ENCODE measurements around the gene PPEF2. TPM values are rescaled to one million over a fixed set of nuclear protein-coding genes. Genes with fewer than 3 reads are reported as not detected.
"Not testable (repeated sequence)": the region's sequence is repeated elsewhere in the genome, so short reads cannot be mapped to it uniquely, and the experiment has no call there.

PPEF2 gene
- under 1 TPM; 0.10 to 0.12 TPM for total RNA-seq

GRCh38 chr4:75902352-75902751 lies at the start of gene PPEF2:
PPEF2 (minus strand) TSS chr4:75902452; CDS start chr4:75896325, 6,127 bp downstream.
- ChIA-PET CTCF (no interaction called here), POLR2A (no interaction called here)
- Mint-ChIP-seq H3K4me3 (no peak within 1 kb of the TSS), H3K27ac (no peak within 1 kb of the TSS), H3K4me1 (no peaks in the 10 kb centered on the region), H3K9me3 (no peaks in the 10 kb centered on the region), H3K36me3 (ENCODE audit: low read depth) (no peaks in the 10 kb centered on the region), H3K27me3 (peaks cover 8% of the 10 kb centered on the region)
- DNase-seq = no peak

- CTCF ChIA-PET = no interaction called here
- no peak overlapping the region for H3K4me3 Mint-ChIP-seq
These were observed 48.1 kb upstream of the PPEF2 start for GRCh38 chr4:75950213-75950815.

GRCh38 chr4:75948822-75949444 lies 46.7 kb upstream of the PPEF2 start:
- ChIA-PET POLR2A (no interaction called here), CTCF (no interaction called here)
- Mint-ChIP-seq H3K4me3 (no peak overlapping the region), H3K27ac (peak overlapping the region; percentile 36), H3K36me3 (ENCODE audit: low read depth) (peaks cover 34% of the 10 kb centered on the region), H3K9me3 (no peaks in the 10 kb centered on the region), H3K27me3 (no peaks in the 10 kb centered on the region), H3K4me1 (no peaks in the 10 kb centered on the region)
- DNase-seq = no peak

More at GRCh38 chr4:75950213-75950815, 48.1 kb upstream of the PPEF2 start:
- Mint-ChIP-seq H3K9me3 (no peaks in the 10 kb centered on the region), H3K27ac (no peak overlapping the region), H3K36me3 (ENCODE audit: low read depth) (peaks cover 44% of the 10 kb centered on the region), H3K27me3 (no peaks in the 10 kb centered on the region), H3K4me1 (peaks cover 4% of the 10 kb centered on the region)
- POLR2A ChIA-PET = no interaction called here
- DNase-seq = no peak

- H3K9me3 Mint-ChIP-seq = no peaks in the 10 kb centered on the region
- H3K36me3 Mint-ChIP-seq (ENCODE audit: low read depth) = peaks cover 16% of the 10 kb centered on the region
- peak within 1 kb of the TSS; percentile 97 for H3K4me3 Mint-ChIP-seq
- POLR2A ChIA-PET = interaction anchor here (0.6 to 1.0 kb wide), 5 partner anchors 12 to 159 kb away, joined by 3 to 6 read pairs (median 3); no protein-coding TSS in a partner anchor
- peak; percentile 80 for DNase-seq
- H3K27ac Mint-ChIP-seq = peak within 1 kb of the TSS; percentile 98
- no peaks in the 10 kb centered on the region for H3K27me3 Mint-ChIP-seq
- CTCF ChIA-PET = interaction anchor here (0.9 to 1.4 kb wide), 2 partner anchors 12 to 15 kb away, joined by 3 to 4 read pairs; no protein-coding TSS in a partner anchor
- H3K4me1 Mint-ChIP-seq = peaks cover 26% of the 10 kb centered on the region
These were observed 38.5 kb upstream of the PPEF2 start, which contains the start of gene NAAA for GRCh38 chr4:75940692-75941253. NAAA (minus strand) TSS chr4:75941013; CDS start chr4:75940949, 64 bp downstream.

- H3K4me3 Mint-ChIP-seq = peak overlapping the region; percentile 97
- peak; percentile 81 for DNase-seq
- peaks cover 26% of the 10 kb centered on the region for H3K4me1 Mint-ChIP-seq
- H3K36me3 Mint-ChIP-seq (ENCODE audit: low read depth) = peaks cover 16% of the 10 kb centered on the region
- H3K27me3 Mint-ChIP-seq = no peaks in the 10 kb centered on the region
- ChIA-PET POLR2A (interaction anchor here (0.7 to 1.0 kb wide), 4 partner anchors 13 to 1880 kb away, joined by 3 read pairs; partner anchors contain the start of gene SDAD1), CTCF (interaction anchor here (0.5 to 1.4 kb wide), 4 partner anchors 12 to 53 kb away, joined by 3 to 4 read pairs (median 3); no protein-coding TSS in a partner anchor)
- no peaks in the 10 kb centered on the region for H3K9me3 Mint-ChIP-seq
- peak overlapping the region; percentile 98 for H3K27ac Mint-ChIP-seq
These were observed 37.8 kb upstream of the PPEF2 start for GRCh38 chr4:75939890-75940691.

GRCh38 chr4:75935628-75936027 lies 33.4 kb upstream of the PPEF2 start:
- no peak overlapping the region for H3K4me3 Mint-ChIP-seq
- CTCF ChIA-PET = interaction anchor here (0.8 to 1.0 kb wide), 2 partner anchors 12 to 127 kb away, joined by 3 read pairs; no protein-coding TSS in a partner anchor

GRCh38 chr4:75930152-75930551 lies 27.9 kb upstream of the PPEF2 start:
- H3K36me3 Mint-ChIP-seq (ENCODE audit: low read depth) = peaks cover 27% of the 10 kb centered on the region
- no peaks in the 10 kb centered on the region for H3K4me1 Mint-ChIP-seq
- POLR2A ChIA-PET = no interaction called here
- H3K9me3 Mint-ChIP-seq = no peaks in the 10 kb centered on the region
- CTCF ChIA-PET = interaction anchor here (0.6 kb wide), 1 partner anchor 189 kb away, joined by 3 read pairs; no protein-coding TSS in a partner anchor
- no peak for DNase-seq
- no peak overlapping the region for H3K27ac Mint-ChIP-seq
- H3K27me3 Mint-ChIP-seq = no peaks in the 10 kb centered on the region
- no peak overlapping the region for H3K4me3 Mint-ChIP-seq

More at GRCh38 chr4:75935628-75936027, 33.4 kb upstream of the PPEF2 start:
- no peak overlapping the region for H3K27ac Mint-ChIP-seq
- H3K9me3 Mint-ChIP-seq = no peaks in the 10 kb centered on the region
- H3K4me1 Mint-ChIP-seq = peaks cover 26% of the 10 kb centered on the region
- POLR2A ChIA-PET = no interaction called here
- H3K27me3 Mint-ChIP-seq = no peaks in the 10 kb centered on the region
- no peak for DNase-seq
- H3K36me3 Mint-ChIP-seq (ENCODE audit: low read depth) = peaks cover 27% of the 10 kb centered on the region

GRCh38 chr4:75924916-75925315 lies 22.7 kb upstream of the PPEF2 start:
- H3K4me1 Mint-ChIP-seq, POLR2A ChIA-PET, DNase-seq, H3K27me3 Mint-ChIP-seq, H3K4me3 Mint-ChIP-seq, H3K9me3 Mint-ChIP-seq, H3K27ac Mint-ChIP-seq: not testable (repeated sequence)
- CTCF ChIA-PET = interaction anchor here (1.1 kb wide), 1 partner anchor 12 kb away, joined by 3 read pairs; no protein-coding TSS in a partner anchor
- H3K36me3 Mint-ChIP-seq (ENCODE audit: low read depth) = peaks cover 36% of the 10 kb centered on the region

GRCh38 chr4:75924309-75924827 lies 22.1 kb upstream of the PPEF2 start:
- Mint-ChIP-seq H3K4me1 (no peaks in the 10 kb centered on the region), H3K4me3 (no peak overlapping the region), H3K27ac (no peak overlapping the region), H3K36me3 (ENCODE audit: low read depth) (peaks cover 37% of the 10 kb centered on the region), H3K9me3 (no peaks in the 10 kb centered on the region), H3K27me3 (no peaks in the 10 kb centered on the region)
- POLR2A ChIA-PET = no interaction called here
- DNase-seq = no peak
- CTCF ChIA-PET = interaction anchor here (1.0 to 1.1 kb wide), 2 partner anchors 11 kb away, joined by 3 read pairs; no protein-coding TSS in a partner anchor

- Mint-ChIP-seq H3K27me3 (no peaks in the 10 kb centered on the region), H3K9me3 (no peaks in the 10 kb centered on the region), H3K4me3 (no peak overlapping the region), H3K27ac (no peak overlapping the region), H3K36me3 (ENCODE audit: low read depth) (peaks cover 41% of the 10 kb centered on the region), H3K4me1 (no peaks in the 10 kb centered on the region)
- POLR2A ChIA-PET = no interaction called here
- CTCF ChIA-PET = no interaction called here
- no peak for DNase-seq
These were observed 20.3 kb upstream of the PPEF2 start for GRCh38 chr4:75922588-75922987.

- Mint-ChIP-seq H3K4me1 (no peaks in the 10 kb centered on the region), H3K36me3 (ENCODE audit: low read depth) (peaks cover 41% of the 10 kb centered on the region)
These were observed 19.7 kb upstream of the PPEF2 start for GRCh38 chr4:75921910-75922309.

GRCh38 chr4:75920327-75920726 lies 18.1 kb upstream of the PPEF2 start:
- Mint-ChIP-seq H3K27me3 (no peaks in the 10 kb centered on the region), H3K27ac (no peak overlapping the region), H3K4me3 (no peak overlapping the region), H3K36me3 (ENCODE audit: low read depth) (peaks cover 41% of the 10 kb centered on the region), H3K4me1 (peaks cover 1% of the 10 kb centered on the region), H3K9me3 (no peaks in the 10 kb centered on the region)
- CTCF ChIA-PET = no interaction called here
- POLR2A ChIA-PET = no interaction called here
- no peak for DNase-seq

More at GRCh38 chr4:75921910-75922309, 19.7 kb upstream of the PPEF2 start:
- no peak for DNase-seq
- POLR2A ChIA-PET = no interaction called here
- no peak overlapping the region for H3K27ac Mint-ChIP-seq
- CTCF ChIA-PET = no interaction called here
- H3K9me3 Mint-ChIP-seq = no peaks in the 10 kb centered on the region
- H3K27me3 Mint-ChIP-seq = no peaks in the 10 kb centered on the region
- H3K4me3 Mint-ChIP-seq = no peak overlapping the region

Data from activated CD4-positive, alpha-beta T cell treated with anti-CD3 and anti-CD28 coated beads, Interleukin-2, amount 10 ng/mL, durations not matched to agents 7 days and 5 days (primary cell).